ENCODE data around the gene TP53BP2.
A peak's percentile ranks its signal among the peaks of the same experiment; 100 is the strongest.

- no peak for TF ChIP-seq EP300 (IDR thresholded peaks at IDR 0.05)
- no peak for TF ChIP-seq CTCF (IDR thresholded peaks at IDR 0.05)
- TF ChIP-seq POLR2AphosphoS5 (IDR thresholded peaks at IDR 0.05): peak in 1 of 2 donors; percentile 39
Observed at GRCh38 chr1:223785808-223786207, 59.9 kb downstream of the TP53BP2 start.
